Skeletal muscle tissue (tissue), 4 donors: ENCODE data around the gene ERH. TPM values are rescaled to one million over a fixed set of nuclear protein-coding genes. Genes with fewer than 3 reads are reported as not detected.
A peak's percentile ranks its signal among the peaks of the same experiment; 100 is the strongest.

ENCODE experiments used
- H3K27ac ChIP-seq: one replicate; pipeline ENCODE4 v1.7.0; 2013; ENCODE audit warnings: mild to moderate bottlenecking, low read depth, low read length, inconsistent platforms
- H3K27me3 ChIP-seq, 3 donors: one replicate each; pipeline ENCODE4 v1.7.0; 2013; ENCODE audit warnings: low read length in 3 of 3; ENCODE audit not compliant: control insufficient read depth in 3 of 3, insufficient read depth in 3 of 3
- H3K36me3 ChIP-seq, 3 donors: one replicate each; pipeline ENCODE4 v1.7.0; 2013; ENCODE audit warnings: low read length in 3 of 3; ENCODE audit not compliant: control insufficient read depth in 3 of 3, insufficient read depth in 3 of 3
- H3K4me1 ChIP-seq, 3 donors: one replicate each; pipeline ENCODE4 v1.7.0; 2013; ENCODE audit warnings: low read length in 3 of 3, mild to moderate bottlenecking in 3 of 3; ENCODE audit not compliant: control insufficient read depth in 3 of 3, insufficient read depth in 3 of 3
- H3K4me3 ChIP-seq, 3 donors: one replicate each; pipeline ENCODE4 v1.7.0; 2013; ENCODE audit warnings: low read length in 3 of 3
- H3K9ac ChIP-seq, 3 donors: one replicate each; pipeline ENCODE4 v1.7.0; 2013; ENCODE audit warnings: low read length in 3 of 3, mild to moderate bottlenecking in 3 of 3, moderate library complexity in 2 of 3, low read depth in 1 of 3
- H3K9me3 ChIP-seq, 3 donors: one replicate each; pipeline ENCODE4 v1.7.0; 2013; ENCODE audit warnings: low read length in 3 of 3; ENCODE audit not compliant: control insufficient read depth in 3 of 3
- total RNA-seq: library from RNA; depleted of rRNA; stranded (reverse); fragments of >200 nt; gene quantifications from one replicate; pipeline ENCODE4 v1.2.3, GENCODE V29; 2014
- donor health status: Osteomylitis.

The ERH gene
- total RNA-seq, 1 donor from 2014 or later, result 75.7 TPM

GRCh38 chr14:69360438-69361108 lies 37.5 kb downstream of the ERH start:
- H3K36me3 ChIP-seq, result peaks cover 0 to 2% (median 0%) of the 10 kb centered on the region in 3 donors
- H3K4me3 ChIP-seq, result no peak overlapping the region

DNA sequence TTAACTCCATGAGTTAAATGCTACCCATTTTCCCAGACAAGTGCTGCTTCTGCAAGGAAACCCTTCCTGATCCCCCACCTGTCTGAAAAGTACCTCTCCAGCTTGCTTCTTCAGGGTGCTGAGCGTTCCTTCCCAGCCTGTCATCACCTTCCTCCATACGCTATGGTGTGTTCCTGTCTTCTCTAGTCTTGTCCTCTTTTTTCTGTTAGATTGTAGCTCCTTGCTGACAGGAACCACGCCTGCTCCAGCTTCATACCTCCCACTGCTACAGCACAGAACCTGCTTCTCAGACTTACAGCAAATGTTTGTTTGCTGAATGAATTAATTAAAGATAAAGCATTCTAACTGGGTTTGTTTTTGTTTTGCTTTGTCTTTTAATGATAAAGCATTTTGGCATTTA lies 39.1 kb downstream of the ERH start:
- H3K4me1 ChIP-seq, result peaks cover 5 to 6% (median 5%) of the 10 kb centered on the region in 3 donors
- H3K9ac ChIP-seq, result no peak overlapping the region
- peaks cover 0 to 2% (median 0%) of the 10 kb centered on the region in 3 donors for H3K36me3 ChIP-seq
- H3K27ac ChIP-seq, result no peak overlapping the region
- no peaks in the 10 kb centered on the region for H3K9me3 ChIP-seq
- no peaks in the 10 kb centered on the region for H3K27me3 ChIP-seq
- H3K4me3 ChIP-seq, result no peak overlapping the region

More at GRCh38 chr14:69360438-69361108, 37.5 kb downstream of the ERH start:
- no peaks in the 10 kb centered on the region for H3K9me3 ChIP-seq
- H3K27me3 ChIP-seq, result no peaks in the 10 kb centered on the region
- peaks cover 2% of the 10 kb centered on the region in 3 donors for H3K4me1 ChIP-seq
- H3K27ac ChIP-seq, result no peak overlapping the region
- no peak overlapping the region for H3K9ac ChIP-seq

DNA sequence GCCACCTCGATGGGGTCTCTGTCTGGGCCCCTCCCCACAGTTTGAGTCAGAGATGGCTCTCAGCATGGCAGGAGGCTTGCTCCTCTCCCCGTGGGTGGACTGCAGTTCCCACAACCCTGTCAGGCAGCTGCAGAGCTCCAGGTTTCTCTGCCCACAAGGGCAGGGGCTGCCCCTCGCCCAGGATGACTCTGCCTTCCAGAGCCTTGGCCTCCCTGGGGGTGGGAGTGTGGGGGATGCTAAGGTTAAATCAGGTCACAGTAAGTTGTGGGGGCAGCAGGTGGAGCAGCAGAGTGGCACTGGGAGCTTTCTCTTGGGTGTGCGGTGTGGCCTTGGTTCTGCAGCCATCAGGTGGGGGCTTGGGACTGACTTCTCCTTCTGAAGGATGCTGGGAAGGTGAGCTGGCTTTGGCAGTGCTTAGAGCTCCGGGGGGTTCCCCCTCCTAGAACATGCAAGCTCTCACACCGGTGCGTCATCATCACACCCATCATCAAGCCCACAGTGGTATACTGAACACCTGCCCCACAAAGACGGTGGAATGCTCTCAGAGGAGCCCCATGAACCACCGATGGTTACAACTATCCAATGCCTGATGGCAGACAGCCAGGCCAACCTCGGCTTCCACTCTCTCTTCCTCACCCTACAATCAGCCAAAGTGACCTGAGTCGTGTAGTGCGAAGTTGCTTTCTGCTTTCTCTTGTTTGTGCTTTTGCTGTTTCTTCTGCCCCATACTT lies 39.7 kb downstream of the ERH start:
- Histone ChIP-seq H3K4me3 (no peak overlapping the region), H3K27me3 (no peaks in the 10 kb centered on the region), H3K9me3 (no peaks in the 10 kb centered on the region), H3K27ac (no peak overlapping the region), H3K4me1 (peaks cover 5 to 6% (median 5%) of the 10 kb centered on the region in 3 donors), H3K36me3 (peaks cover 0 to 2% (median 0%) of the 10 kb centered on the region in 3 donors), H3K9ac (no peak overlapping the region)

DNA sequence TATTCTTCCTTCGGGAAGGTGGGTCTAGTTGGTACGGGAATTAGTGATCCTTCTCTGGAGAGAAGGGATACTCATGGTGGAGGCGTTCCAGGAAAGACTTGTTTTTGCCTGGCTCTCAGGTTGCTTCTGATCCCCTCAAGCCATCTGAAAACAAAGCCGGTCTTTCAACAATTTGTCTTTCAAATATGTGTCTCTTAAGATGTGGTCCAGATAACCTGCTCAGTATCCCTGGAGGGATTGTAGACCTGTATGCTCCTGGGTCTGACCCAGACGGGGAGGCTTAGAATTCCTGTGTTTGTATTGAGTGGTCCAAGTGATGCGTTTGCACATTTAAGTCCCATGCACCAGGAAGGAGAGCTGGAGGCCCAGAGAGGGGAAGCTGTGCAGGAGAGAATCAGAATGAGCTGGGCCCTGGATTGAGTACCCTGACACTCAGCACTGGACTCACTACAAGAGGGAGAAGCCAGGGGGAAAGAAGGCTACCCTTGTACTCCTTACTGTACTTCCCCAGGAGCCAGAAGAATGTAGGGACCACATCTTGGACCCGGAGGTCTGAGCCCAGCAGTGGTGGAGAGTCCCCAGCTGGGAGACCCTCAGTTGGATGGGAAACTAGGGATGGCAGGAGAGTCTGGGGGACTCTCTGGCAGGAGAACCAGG lies 40.4 kb downstream of the ERH start:
- H3K27ac ChIP-seq, result no peak overlapping the region
- H3K4me3 ChIP-seq, result no peak overlapping the region
- H3K27me3 ChIP-seq, result no peaks in the 10 kb centered on the region
- H3K9ac ChIP-seq, result no peak overlapping the region
- H3K9me3 ChIP-seq, result no peaks in the 10 kb centered on the region
- peaks cover 5 to 6% (median 5%) of the 10 kb centered on the region in 3 donors for H3K4me1 ChIP-seq
- peaks cover 0 to 2% (median 0%) of the 10 kb centered on the region in 3 donors for H3K36me3 ChIP-seq

GRCh38 chr14:69356903-69357543 lies 41.1 kb downstream of the ERH start:
- no peak overlapping the region for H3K27ac ChIP-seq
- no peaks in the 10 kb centered on the region for H3K9me3 ChIP-seq
- no peak overlapping the region for H3K4me3 ChIP-seq
- no peak overlapping the region for H3K9ac ChIP-seq
- peaks cover 5 to 6% (median 5%) of the 10 kb centered on the region in 3 donors for H3K4me1 ChIP-seq
- peaks cover 0 to 2% (median 0%) of the 10 kb centered on the region in 3 donors for H3K36me3 ChIP-seq
- peaks cover 0 to 1% (median 0%) of the 10 kb centered on the region in 3 donors for H3K27me3 ChIP-seq

DNA sequence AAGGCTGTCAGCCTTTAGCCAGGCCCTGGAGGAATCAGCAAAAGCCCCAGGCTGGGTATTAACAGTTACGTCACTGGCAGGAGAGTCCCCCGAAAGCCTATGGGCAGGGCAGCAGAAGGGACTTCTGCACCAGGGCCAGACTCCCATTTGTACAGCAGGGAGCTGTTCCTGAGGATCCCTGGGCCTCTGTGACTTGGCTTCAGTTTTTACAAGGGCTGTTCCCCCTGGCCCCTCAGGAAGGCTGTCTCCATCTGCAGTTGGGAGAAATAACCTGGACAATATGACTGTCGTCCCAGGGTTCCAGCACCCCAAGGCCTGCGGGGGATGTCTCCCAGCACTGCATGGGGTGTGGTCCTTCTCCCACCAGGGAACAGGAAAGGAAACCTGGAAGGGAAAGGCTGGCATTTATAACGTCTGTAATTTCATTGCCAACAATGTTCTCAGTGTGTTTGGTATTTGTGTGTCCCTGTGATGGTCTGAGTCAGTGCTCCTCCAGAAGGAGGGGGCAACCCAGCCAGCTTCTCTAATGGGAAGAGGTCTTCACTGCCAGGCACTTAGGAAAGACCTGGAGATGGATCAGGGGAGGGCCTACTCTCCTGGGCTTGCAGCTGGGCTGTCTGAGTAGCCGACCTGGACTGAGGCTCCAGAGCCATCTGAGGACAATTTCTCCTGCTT lies 42.4 kb downstream of the ERH start:
- Histone ChIP-seq H3K27ac (peak overlapping the region; percentile 72), H3K27me3 (peaks cover 0 to 3% (median 0%) of the 10 kb centered on the region in 3 donors), H3K4me3 (no peak overlapping the region), H3K9ac (no peak overlapping the region), H3K9me3 (no peaks in the 10 kb centered on the region), H3K4me1 (peaks cover 5 to 6% (median 5%) of the 10 kb centered on the region in 3 donors), H3K36me3 (peaks cover 0 to 2% (median 0%) of the 10 kb centered on the region in 3 donors)

DNA sequence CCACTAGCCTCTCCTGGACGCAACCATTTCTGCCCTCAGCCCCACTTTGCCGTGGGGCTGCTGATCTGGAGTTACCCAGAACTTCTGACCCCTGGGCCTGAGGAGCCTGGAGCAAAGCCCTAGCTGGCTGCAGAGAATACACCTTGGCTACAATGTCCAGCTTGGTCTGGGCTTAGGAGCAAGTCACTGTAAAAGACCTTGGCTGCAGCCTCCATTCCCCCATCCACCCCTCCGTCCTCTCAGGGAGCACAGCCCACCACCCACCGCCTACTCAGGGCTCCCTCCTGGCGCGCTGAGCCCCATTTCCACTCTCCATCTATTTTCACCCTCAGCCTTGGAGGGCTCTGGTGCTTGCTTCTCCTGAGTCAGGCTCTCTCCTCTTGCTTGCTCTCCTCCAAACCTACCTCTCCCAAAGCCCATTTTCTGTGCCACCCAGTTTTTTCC lies 42.9 kb downstream of the ERH start:
- Histone ChIP-seq H3K9ac (no peak overlapping the region), H3K4me3 (no peak overlapping the region), H3K27ac (peak overlapping the region; percentile 72), H3K27me3 (peaks cover 0 to 3% (median 0%) of the 10 kb centered on the region in 3 donors), H3K9me3 (no peaks in the 10 kb centered on the region), H3K36me3 (peaks cover 0 to 2% (median 0%) of the 10 kb centered on the region in 3 donors), H3K4me1 (peaks cover 5 to 6% (median 5%) of the 10 kb centered on the region in 3 donors)

DNA sequence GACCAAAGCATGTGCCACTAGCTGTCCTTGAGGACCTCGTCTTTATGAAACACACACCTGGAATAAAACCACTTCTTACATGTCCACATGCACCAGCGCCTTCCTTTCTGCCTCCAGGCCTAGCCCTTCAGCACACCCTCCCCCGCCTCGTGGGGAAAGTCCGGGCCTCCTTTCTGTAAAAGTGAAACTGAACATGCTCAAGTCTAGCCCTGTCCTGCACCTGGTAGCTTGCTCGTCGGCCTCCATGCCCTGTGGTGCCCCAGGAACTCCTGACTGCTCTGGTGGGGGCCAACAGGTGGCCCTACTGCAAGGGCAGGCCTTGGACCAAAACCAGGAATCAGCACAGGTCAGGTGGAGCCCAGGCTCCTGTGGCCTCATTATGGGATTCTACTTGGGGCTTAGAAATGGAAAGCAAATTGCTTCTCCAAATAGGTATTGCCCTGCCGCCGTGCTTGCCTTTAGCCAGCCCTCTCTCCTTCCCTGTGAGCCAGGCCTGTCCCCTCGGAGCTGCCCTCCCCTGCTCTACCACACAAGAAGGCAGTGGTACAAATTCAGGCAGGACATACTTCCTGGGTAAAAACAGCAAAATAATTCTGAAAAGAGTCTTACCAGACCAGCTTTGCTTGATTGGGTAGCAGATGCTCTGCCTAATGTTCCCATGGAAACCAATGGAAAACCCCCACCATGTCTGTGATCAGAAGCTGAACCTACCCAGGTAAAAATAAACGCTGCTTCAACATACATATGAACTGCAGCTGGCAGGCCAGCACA lies 43.5 kb downstream of the ERH start:
- Histone ChIP-seq H3K27me3 (peaks cover 0 to 3% (median 0%) of the 10 kb centered on the region in 3 donors), H3K9ac (no peak overlapping the region), H3K9me3 (no peaks in the 10 kb centered on the region), H3K36me3 (peaks cover 0 to 2% (median under 1%) of the 10 kb centered on the region in 3 donors), H3K4me3 (no peak overlapping the region), H3K27ac (no peak overlapping the region), H3K4me1 (peaks cover 5 to 6% (median 5%) of the 10 kb centered on the region in 3 donors)
